Embryonic facial prominence (tissue), 1 donor: ENCODE data around the gene NEK3.
"Not testable (repeated sequence)": the region's sequence is repeated elsewhere in the genome, so short reads cannot be mapped to it uniquely, and the experiment has no call there.

Experiments used
- DNase-seq: peaks from one replicate; pipeline ENCODE4 v3.0.0-alpha.2; 2016; ENCODE audit errors: extremely low spot score

Gene NEK3

GRCh38 chr13:52159159-52159982 lies at the start of gene NEK3:
NEK3 (minus strand) TSS chr13:52159597; CDS start chr13:52156191, 3,406 bp downstream.
- DNase-seq: peak; percentile 37

GRCh38 chr13:52208384-52208783 lies 49.0 kb upstream of the NEK3 start:
- DNase-seq: not testable (repeated sequence)

- not testable (repeated sequence) for DNase-seq
Measured at GRCh38 chr13:52207896-52208295, 48.5 kb upstream of the NEK3 start.

- DNase-seq: not testable (repeated sequence)
Measured at GRCh38 chr13:52207337-52207736, 47.9 kb upstream of the NEK3 start.

GRCh38 chr13:52204546-52204945 lies 45.1 kb upstream of the NEK3 start:
- DNase-seq: not testable (repeated sequence)

- not testable (repeated sequence) for DNase-seq
Measured at GRCh38 chr13:52203864-52204263, 44.5 kb upstream of the NEK3 start.

- DNase-seq: not testable (repeated sequence)
Measured at GRCh38 chr13:52202506-52202905, 43.1 kb upstream of the NEK3 start.

GRCh38 chr13:52201439-52202193 lies 42.2 kb upstream of the NEK3 start:
- not testable (repeated sequence) for DNase-seq

- DNase-seq: peak; percentile 11
Measured at GRCh38 chr13:52195401-52195837, 36.0 kb upstream of the NEK3 start.

GRCh38 chr13:52194184-52194868 lies 34.9 kb upstream of the NEK3 start:
- DNase-seq: peak; percentile 78

GRCh38 chr13:52193587-52194183 lies 34.3 kb upstream of the NEK3 start:
- DNase-seq: not testable (repeated sequence)

GRCh38 chr13:52187424-52188187 lies 28.2 kb upstream of the NEK3 start:
- DNase-seq: not testable (repeated sequence)

- no peak for DNase-seq
Measured at GRCh38 chr13:52187029-52187423, 27.6 kb upstream of the NEK3 start.

GRCh38 chr13:52181316-52181954 lies 22.0 kb upstream of the NEK3 start:
- not testable (repeated sequence) for DNase-seq

- no peak for DNase-seq
Measured at GRCh38 chr13:52179925-52180324, 20.5 kb upstream of the NEK3 start.

GRCh38 chr13:52177276-52177675 lies 17.9 kb upstream of the NEK3 start:
- no peak for DNase-seq

- not testable (repeated sequence) for DNase-seq
Measured at GRCh38 chr13:52173970-52174369, 14.6 kb upstream of the NEK3 start.

GRCh38 chr13:52173373-52173772 lies 14.0 kb upstream of the NEK3 start:
- no peak for DNase-seq

GRCh38 chr13:52171686-52172085 lies 12.3 kb upstream of the NEK3 start:
- not testable (repeated sequence) for DNase-seq

GRCh38 chr13:52170828-52171391 lies 11.5 kb upstream of the NEK3 start:
- DNase-seq: not testable (repeated sequence)
